Frontal cortex (tissue), 4 donors: ENCODE measurements around the gene CLTRN. TPM values are rescaled to one million over a fixed set of nuclear protein-coding genes. Genes with fewer than 3 reads are reported as not detected.
"Not testable (repeated sequence)": the region's sequence is repeated elsewhere in the genome, so short reads cannot be mapped to it uniquely, and the experiment has no call there.

Experiments
- DNase-seq, 2 donors: peaks; one replicate each; pipeline ENCODE4 v3.0.0; 2012; ENCODE audit warnings: low spot score in 2 of 2
- FAIRE-seq: peaks from 2 replicates; lab custom pipeline; 2012; peaks lifted over from hg19 to GRCh38; lab: Jason Lieb, UNC
- total RNA-seq: library from RNA; depleted of rRNA; stranded (reverse); fragments of >200 nt; gene quantifications from one replicate; pipeline ENCODE4 v1.2.3, GENCODE V29; 2014
- donor health status: control.
- donor health status: control.
- donor health status: control.

Gene CLTRN, protein sequence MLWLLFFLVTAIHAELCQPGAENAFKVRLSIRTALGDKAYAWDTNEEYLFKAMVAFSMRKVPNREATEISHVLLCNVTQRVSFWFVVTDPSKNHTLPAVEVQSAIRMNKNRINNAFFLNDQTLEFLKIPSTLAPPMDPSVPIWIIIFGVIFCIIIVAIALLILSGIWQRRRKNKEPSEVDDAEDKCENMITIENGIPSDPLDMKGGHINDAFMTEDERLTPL
- total RNA-seq = 0.41 TPM

DNA sequence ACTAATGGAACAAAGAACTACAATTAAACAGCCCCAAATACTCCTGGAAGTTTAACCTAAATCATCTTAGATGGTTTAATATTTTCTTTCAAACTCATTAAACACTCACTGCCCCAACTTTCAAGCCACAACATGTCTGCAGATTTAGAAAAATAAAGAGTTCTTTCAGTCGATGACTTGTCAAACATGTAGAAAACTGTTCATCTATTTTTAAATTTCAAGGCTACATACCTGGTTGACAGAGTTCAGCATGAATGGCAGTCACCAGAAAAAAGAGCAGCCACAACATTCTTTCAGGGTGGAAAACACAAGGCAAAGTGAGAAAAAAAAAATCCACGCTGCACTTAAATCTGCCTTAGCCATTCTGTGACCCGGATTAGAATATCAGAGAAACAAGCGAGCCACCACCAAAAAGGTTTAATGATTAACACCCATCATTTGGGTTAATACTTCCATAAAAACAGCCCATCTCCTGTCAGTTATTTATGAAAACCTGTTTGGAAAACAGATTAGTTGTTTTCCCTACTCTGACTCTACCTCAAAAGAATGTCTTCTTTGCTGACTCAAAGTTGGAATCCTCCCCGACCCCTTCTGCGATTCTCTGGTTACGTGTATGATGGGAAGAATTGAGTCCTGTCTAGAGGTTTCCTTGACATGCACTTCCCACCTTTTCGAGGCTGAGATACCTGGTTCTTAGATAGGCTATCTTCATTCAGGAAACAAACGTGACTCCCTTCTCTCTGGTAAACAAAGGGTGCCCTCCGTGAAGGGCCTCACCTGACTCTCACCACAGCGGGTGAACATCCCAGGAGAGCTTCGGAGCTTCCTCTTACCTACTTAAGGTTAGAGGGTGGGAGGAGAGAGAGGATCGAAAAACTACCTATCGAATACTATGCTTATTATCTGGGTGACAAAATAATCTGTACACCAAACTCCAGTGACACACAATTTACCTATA lies at the start of gene CLTRN:
CLTRN (minus strand) TSS at position 319 of the 958 bp plus-strand sequence; CDS start at position 289, 30 bp downstream.
- DNase-seq (no peak), FAIRE-seq (no peak)

DNA sequence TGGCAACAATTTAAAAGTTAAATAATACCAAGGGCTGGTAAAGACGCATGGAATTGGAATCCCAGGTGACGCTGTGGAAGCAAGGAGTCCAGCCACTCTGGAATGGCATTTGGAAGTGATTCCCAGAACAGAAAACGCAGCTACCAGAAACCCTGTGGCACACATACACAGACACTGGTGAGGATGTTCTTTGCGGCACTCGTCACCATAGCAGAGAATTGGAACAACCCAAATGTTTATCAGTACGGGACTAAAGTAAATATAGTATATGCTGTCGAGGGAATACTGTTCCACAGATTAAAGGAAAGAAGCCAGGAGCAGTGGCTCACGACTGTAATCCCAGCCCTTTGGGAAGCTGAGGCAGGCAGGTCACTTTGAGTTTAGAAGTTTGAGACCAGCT lies 39.7 kb upstream of the CLTRN start:
- FAIRE-seq, DNase-seq: not testable (repeated sequence)

DNA sequence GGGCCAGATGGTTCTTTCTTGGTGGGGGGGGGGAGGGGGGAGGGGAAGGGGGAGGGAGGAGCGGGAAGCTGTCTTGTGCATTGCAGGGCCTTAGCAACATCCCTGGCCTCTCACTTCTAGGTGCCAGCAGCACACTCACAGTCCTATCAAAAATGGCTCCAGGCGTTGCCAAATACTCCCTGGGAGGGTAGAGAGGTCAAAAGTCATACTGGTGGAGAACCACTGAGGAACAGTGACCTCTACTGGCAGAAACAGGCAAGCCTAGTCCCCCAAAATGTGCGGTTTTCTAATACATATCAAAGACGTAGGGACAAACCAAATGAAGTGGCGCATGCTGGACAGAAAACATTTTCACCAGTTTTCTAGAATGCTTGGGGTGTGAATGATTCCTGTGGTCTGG lies 39.2 kb upstream of the CLTRN start:
- DNase-seq, FAIRE-seq: not testable (repeated sequence)

GRCh38 chrX:15702488-15703371 lies 38.1 kb upstream of the CLTRN start:
- no peak for FAIRE-seq
- no peak for DNase-seq

DNA sequence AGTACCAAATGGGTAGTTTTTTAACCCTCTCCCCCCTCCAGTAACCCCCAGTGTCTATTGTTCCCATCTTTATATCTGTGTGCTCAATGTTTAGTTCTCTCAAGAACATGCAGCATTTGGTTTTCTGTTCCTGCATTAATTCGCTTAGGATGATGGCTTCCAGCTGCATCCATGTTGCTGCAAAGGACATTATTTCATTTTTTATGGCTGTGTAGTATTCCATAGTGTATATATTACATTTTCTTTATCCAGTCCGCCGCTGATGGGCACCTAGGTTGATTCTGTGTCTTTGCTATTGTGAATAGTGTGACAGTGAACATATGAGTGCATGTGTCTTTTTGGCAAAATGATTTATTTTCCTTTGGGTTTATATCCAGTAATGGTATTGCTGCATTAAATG lies 31.9 kb upstream of the CLTRN start:
- FAIRE-seq (no peak), DNase-seq (no peak)

DNA sequence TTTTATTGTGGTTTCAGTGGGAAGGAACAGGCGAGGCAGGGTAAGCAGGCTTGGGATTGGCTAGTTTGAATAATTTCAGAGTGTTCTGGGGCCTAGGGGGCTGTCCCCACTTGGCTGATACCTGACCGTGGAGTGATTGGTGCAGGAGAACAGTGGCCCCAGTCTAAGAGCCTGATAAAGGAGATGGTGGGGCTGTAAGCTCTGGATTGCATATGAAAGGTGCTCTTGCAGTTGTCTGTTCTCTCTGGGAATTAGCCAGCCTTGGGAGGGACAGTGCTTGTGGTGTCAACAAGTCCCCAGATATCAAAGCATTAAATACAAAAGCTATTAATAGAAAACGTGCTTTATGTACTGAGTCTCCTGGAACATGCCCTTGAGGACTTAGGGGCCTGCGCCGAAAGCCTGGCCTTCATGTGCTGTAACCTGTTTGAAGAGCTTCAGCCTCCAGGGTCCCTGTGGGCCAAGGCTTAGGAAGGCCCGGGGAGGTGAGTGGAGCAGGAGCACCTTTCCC lies 30.4 kb upstream of the CLTRN start:
- no peak for DNase-seq
- no peak for FAIRE-seq

- FAIRE-seq (no peak), DNase-seq (peak in 1 of 2 donors; percentile 23)
These were observed 22.4 kb upstream of the CLTRN start for GRCh38 chrX:15686818-15687685.

GRCh38 chrX:15683193-15683592 lies 18.6 kb upstream of the CLTRN start:
- DNase-seq (no peak), FAIRE-seq (no peak)

DNA sequence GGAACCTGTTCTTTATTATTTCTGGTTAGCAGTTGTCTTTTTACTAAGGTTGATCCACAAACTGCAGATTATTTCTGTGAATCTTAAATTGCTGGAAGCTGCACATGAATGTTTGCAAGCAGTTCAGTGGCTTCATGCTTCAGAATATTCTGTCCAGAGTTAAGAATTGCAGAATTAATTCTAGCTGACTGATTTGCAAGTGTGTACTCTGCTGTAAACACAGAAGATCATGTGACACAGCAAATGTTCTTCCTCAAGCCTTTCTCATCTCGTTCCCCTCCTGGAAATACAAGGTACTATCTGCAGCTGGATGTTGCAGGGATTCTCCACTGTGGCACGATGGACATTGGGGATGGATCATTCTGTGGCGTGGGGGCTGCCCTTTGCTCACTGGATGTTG lies 16.8 kb upstream of the CLTRN start:
- DNase-seq (no peak), FAIRE-seq (no peak)

- no peak for FAIRE-seq
- no peak for DNase-seq
These were observed 15.8 kb upstream of the CLTRN start for GRCh38 chrX:15680401-15680800.

DNA sequence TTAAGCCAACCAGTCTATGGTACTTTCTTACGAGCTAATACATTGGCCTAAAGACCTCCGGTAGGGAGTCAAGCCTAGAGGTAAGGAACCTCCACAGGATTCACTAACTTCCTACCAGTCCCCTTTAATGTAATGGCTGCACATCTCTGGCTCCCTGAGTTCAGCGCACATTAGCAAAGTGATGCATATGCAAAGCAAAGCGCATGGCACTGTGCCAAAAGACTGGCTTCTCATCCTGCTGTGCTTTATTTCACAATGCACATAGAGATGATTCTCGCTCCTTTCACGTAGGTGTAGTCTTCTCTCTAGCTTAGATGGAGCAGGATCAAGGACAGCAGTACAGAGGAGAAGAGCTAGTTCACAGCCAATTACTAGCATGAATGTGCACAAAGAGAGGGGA lies 14.6 kb upstream of the CLTRN start:
- FAIRE-seq (no peak), DNase-seq (no peak)

GRCh38 chrX:15678339-15678738 lies 13.7 kb upstream of the CLTRN start:
- no peak for FAIRE-seq

GRCh38 chrX:15676886-15677285 lies 12.3 kb upstream of the CLTRN start:
- DNase-seq = no peak
- FAIRE-seq = no peak

More at GRCh38 chrX:15678339-15678738, 13.7 kb upstream of the CLTRN start:
- no peak for DNase-seq

DNA sequence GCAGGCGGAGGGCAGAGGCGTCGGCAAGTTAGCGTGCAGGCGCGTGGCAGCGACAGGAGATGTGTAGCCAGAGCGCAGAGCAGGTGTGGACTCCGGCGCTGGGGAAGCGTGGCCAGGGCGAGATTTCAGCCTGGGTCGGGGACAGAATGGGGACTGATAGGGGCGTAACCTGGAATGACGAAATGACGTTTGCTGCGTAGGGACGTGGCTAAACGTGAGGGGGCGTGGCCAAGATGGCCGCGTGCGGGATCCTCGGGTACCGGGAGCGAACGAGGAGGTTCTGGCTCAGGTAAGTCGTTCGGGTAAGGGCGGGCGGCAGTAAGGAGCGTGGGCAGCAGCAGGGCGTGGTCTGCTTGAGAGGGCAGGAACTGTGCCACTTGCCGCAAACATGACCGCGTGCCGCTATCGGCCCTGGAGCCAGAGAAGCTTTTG lies 10.9 kb upstream of the CLTRN start:
- FAIRE-seq (no peak), DNase-seq (peak; percentile 54 to 63)

GRCh38 chrX:15674841-15675489 lies 10.4 kb upstream of the CLTRN start:
- peak; percentile 58 to 65 for DNase-seq
- FAIRE-seq = no peak

DNA sequence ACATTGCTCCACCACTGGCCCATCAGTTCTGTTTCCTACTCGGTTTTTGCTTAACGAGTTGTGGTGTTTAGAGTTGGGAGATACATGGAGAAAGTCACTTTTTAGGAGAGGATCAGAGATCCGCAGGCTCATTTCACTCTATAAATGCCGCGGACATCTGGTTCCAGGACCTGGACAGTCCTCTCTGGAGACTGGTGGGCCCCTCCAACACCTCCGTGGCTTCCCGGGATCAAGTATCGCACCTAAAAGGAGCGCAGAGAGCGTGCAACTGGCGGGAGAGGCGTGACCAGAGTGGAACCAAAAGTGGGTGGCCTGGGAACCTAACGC lies 9.9 kb upstream of the CLTRN start:
- FAIRE-seq (no peak), DNase-seq (no peak)

DNA sequence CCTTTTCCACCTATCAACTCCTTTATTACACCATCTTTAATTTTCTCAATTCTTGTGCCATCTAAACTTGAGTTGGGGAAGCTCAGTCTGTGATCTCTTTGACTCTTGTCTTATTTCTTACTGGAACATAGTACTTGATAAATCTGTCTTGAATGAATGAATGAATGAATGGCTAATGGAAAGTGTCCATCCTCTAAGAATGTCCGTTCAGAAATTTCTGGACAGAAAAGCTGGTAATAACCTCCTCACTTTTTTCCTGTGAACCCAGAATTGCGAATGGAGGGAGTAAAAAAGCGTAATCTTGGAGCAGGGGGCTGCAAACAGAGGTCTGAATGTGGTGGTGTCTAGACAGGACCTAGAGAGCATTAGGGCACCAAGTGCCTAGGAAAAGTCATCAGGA lies 9.4 kb upstream of the CLTRN start:
- DNase-seq (no peak), FAIRE-seq (no peak)

- FAIRE-seq = no peak
- no peak for DNase-seq
These were observed 8.3 kb upstream of the CLTRN start for GRCh38 chrX:15672881-15673280.

DNA sequence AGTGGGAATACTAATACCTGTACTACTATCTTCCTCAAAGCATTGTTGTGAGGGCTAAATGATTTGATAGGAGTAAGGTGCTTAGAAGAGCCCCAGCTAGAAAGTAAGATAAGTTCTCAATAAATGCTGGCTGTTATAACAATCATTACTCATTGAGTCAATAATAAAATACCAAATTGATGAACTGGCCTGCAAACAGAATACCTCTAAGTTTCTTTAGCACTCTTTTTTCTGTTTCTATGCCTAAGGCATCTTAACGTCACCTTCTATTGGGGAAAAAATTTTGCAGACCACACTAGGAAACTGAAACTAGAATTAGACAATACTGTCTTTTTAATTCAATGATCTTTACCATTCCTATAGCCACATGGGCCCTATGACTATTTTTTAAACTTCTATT lies 1.2 kb downstream of the CLTRN start:
- FAIRE-seq (no peak), DNase-seq (no peak)
